ENCODE measurements around the gene ICOSLG.
"Not testable (repeated sequence)": the region's sequence is repeated elsewhere in the genome, so short reads cannot be mapped to it uniquely, and the experiment has no call there.

Gene ICOSLG

GRCh38 chr21:44176127-44176526 is 64.6 kb downstream of the ICOSLG start:
- not testable (repeated sequence) for DNase-seq (ENCODE audit: low read depth in 2 of 2)

GRCh38 chr21:44175189-44175588 is 65.6 kb downstream of the ICOSLG start:
- DNase-seq (ENCODE audit: low read depth in 2 of 2), result not testable (repeated sequence)
